DOHH2 (cell line): Measurements from ENCODE around the gene SDCCAG8.

Experiments
- H3F3A ChIP-seq: fragments of 200-600 bp; sonication (generic), shearing (Covaris generic); 2 replicates; pipeline ENCODE4 v1.6.0; 2016; ENCODE audit warnings: antibody characterized with exemption, mild to moderate bottlenecking; ENCODE audit not compliant: control insufficient read depth, insufficient read depth
- H3K27ac ChIP-seq: fragments of 200-600 bp; sonication (generic); 2 replicates; pipeline ENCODE4 v1.5.1; 2014; ENCODE audit warnings: low read depth, mild to moderate bottlenecking, low read length, moderate library complexity
- H3K27me3 ChIP-seq: fragments of 200-600 bp; sonication (generic); 2 replicates; pipeline ENCODE4 v1.6.1; 2014; ENCODE audit warnings: mild to moderate bottlenecking, low read length, mixed read lengths; ENCODE audit not compliant: control insufficient read depth
- H3K36me3 ChIP-seq: fragments of 200-600 bp; sonication (generic); 2 replicates; pipeline ENCODE4 v1.6.1; 2014; ENCODE audit warnings: mild to moderate bottlenecking, low read length, moderate library complexity, mixed read lengths; ENCODE audit not compliant: control insufficient read depth
- H3K4me1 ChIP-seq: fragments of 200-600 bp; sonication (generic); 2 replicates; pipeline ENCODE4 v1.6.1; 2014; ENCODE audit warnings: mild to moderate bottlenecking, low read length, mixed read lengths; ENCODE audit not compliant: control insufficient read depth
- H3K4me2 ChIP-seq: fragments of 200-600 bp; sonication (generic); 2 replicates; pipeline ENCODE4 v1.6.0; 2014; ENCODE audit warnings: mild to moderate bottlenecking, low read length, moderate library complexity
- H3K4me3 ChIP-seq: fragments of 200-600 bp; sonication (generic); 2 replicates; pipeline ENCODE4 v1.5.1; 2014; ENCODE audit warnings: mild to moderate bottlenecking, low read length, mixed read lengths
- H3K79me2 ChIP-seq: fragments of 200-600 bp; sonication (generic); 2 replicates; pipeline ENCODE4 v1.6.1; 2014; ENCODE audit warnings: mild to moderate bottlenecking, low read length, mixed read lengths; ENCODE audit not compliant: control insufficient read depth
- H3K9me2 ChIP-seq: fragments of 200-600 bp; sonication (generic); replicated peaks from 2 replicates; pipeline ENCODE4 v1.6.1; 2014; ENCODE audit warnings: mild to moderate bottlenecking, low read length, mixed read lengths; ENCODE audit not compliant: control insufficient read depth
- H3K9me3 ChIP-seq: fragments of 200-600 bp; sonication (generic); 2 replicates; pipeline ENCODE4 v1.6.1; 2014; ENCODE audit warnings: antibody characterized with exemption, low read length, mixed read lengths; ENCODE audit not compliant: control insufficient read depth, insufficient read depth
- H4K20me1 ChIP-seq: fragments of 200-600 bp; sonication (generic); 2 replicates; pipeline ENCODE4 v1.6.0; 2014; ENCODE audit warnings: low read depth, mild to moderate bottlenecking, antibody characterized with exemption, low read length, moderate library complexity; ENCODE audit not compliant: control insufficient read depth, insufficient read depth
- CTCF ChIP-seq: fragments of 200-600 bp; sonication (generic); IDR thresholded peaks from one replicate; pipeline ENCODE4 v1.5.1; 2014; ENCODE audit warnings: antibody characterized with exemption, mild to moderate bottlenecking, low read depth, low read length; ENCODE audit not compliant: poor library complexity, severe bottlenecking
- EZH2phosphoT487 ChIP-seq: fragments of 200-600 bp; sonication (generic); IDR thresholded peaks from 2 replicates; pipeline ENCODE4 v1.6.1; 2017; ENCODE audit warnings: borderline replicate concordance, mild to moderate bottlenecking, antibody characterized with exemption, low read length, moderate library complexity, mixed read lengths

SDCCAG8 gene

DNA sequence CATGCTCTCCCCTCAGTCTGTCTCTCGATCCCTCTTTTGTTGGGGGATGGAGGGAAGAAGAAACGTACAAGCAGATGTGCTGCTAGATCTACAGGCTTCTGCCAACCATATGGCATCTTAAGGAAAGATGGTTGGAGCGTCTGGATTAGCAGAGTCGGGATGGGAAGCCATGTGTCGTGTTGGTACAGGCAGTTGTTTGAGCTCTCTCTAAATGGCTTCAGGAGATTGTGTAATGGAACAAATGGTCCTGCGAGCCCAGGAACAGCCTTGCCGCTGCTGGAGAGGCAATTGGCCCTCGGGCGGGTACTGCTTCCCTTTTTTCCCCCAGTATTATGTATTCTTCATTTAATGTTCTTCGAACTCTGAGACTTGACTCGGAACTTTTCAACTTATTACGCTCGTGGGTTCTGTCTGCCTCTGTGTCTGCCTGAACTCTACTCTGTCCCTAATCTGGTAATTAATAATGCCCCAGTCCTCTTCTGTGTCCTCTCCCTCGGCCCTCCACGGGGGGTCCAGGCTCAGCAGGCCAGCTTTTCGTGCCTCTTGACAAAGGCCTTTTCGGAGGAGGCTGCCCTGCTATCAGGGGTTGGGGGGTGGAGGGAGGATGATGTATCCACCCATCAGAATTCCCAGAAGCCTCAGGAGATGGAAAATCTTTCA is 215.3 kb downstream of the SDCCAG8 start:
- Histone ChIP-seq H3K4me3 (no peak overlapping the region), H3K9me2 (no peaks in the 10 kb centered on the region), H3K4me2 (no peak overlapping the region), H3K9me3 (no peaks in the 10 kb centered on the region), H3K79me2 (no peaks in the 10 kb centered on the region), H4K20me1 (no peaks in the 10 kb centered on the region), H3K27me3 (no peaks in the 10 kb centered on the region), H3K27ac (no peak overlapping the region), H3K36me3 (no peaks in the 10 kb centered on the region), H3F3A (no peaks in the 10 kb centered on the region), H3K4me1 (peaks cover 8% of the 10 kb centered on the region; the same call in 1 of the 2 replicates)
- TF ChIP-seq CTCF (no peak), EZH2phosphoT487 (no peak)

DNA sequence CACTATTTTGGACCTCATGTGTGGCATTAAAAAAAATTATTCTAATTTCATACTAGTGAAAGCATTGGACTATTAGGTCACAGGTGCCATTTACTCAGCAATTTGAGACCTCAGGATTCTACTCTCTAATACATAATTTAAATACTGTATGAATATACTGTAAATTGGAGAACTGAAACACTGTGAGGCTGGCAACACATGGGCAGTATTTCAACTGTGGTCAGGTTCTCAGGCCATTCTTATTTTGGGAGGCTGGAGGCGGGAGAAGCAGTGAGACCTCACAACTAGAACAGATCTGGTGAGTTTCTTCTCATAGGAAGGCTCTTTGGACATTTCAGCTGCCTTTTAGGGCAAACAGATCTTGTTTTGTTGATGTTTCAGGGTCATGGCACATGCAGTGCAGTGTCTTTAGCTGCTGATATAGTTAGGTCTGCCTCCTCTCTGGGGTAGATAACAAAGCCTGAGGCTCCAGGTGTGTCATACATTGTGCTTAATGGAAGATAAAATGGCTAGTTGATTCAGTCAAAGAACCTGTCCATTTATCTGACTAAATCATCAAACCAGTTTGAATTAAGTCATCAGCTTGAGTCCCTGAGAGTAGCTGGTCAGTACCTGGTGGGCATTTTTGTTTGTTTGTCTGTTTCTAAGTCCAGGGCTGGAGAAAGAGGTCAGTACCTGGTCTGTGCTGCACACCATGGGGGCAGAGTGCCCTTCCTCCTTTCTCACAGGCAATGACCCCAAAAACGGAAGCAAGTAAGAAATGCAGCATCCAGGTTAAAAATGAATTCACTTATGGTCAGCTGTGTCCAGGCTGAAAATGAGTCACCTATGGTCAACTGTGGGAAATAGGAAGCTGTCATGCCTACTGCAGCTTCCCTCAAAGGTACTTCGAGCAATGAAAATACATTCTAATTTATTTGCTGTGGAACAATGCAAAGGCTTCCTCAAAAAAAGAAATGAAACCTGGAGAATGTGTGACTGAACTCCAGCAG is 216.2 kb downstream of the SDCCAG8 start:
- Histone ChIP-seq H3K4me3 (no peak overlapping the region), H4K20me1 (no peaks in the 10 kb centered on the region), H3K27ac (no peak overlapping the region), H3K4me2 (no peak overlapping the region), H3K36me3 (no peaks in the 10 kb centered on the region), H3K27me3 (no peaks in the 10 kb centered on the region), H3K4me1 (peaks cover 8% of the 10 kb centered on the region; the same call in 1 of the 2 replicates), H3F3A (no peaks in the 10 kb centered on the region), H3K79me2 (no peaks in the 10 kb centered on the region), H3K9me2 (no peaks in the 10 kb centered on the region), H3K9me3 (no peaks in the 10 kb centered on the region)
- TF ChIP-seq EZH2phosphoT487 (no peak), CTCF (no peak)

- H3K4me2 ChIP-seq = no peak overlapping the region
These were observed 217.6 kb downstream of the SDCCAG8 start for GRCh38 chr1:243473227-243474135.

More at GRCh38 chr1:243473227-243474135, 217.6 kb downstream of the SDCCAG8 start:
- Histone ChIP-seq H3K79me2 (no peaks in the 10 kb centered on the region), H3K4me3 (no peak overlapping the region), H3K27ac (no peak overlapping the region), H3F3A (no peaks in the 10 kb centered on the region), H3K9me3 (no peaks in the 10 kb centered on the region), H3K36me3 (no peaks in the 10 kb centered on the region), H3K9me2 (no peaks in the 10 kb centered on the region), H3K27me3 (no peaks in the 10 kb centered on the region), H4K20me1 (no peaks in the 10 kb centered on the region), H3K4me1 (peaks cover 8% of the 10 kb centered on the region; the same call in 1 of the 2 replicates)
- TF ChIP-seq EZH2phosphoT487 = no peak
- no peak for TF ChIP-seq CTCF
